Testis (tissue), 2 donors: ENCODE results near the gene GRK7.

Experiments used
- POLR2A ChIP-seq: fragments of 450-650 bp; IDR thresholded peaks from one replicate; pipeline ENCODE4 v1.6.1; 2017; ENCODE audit warnings: antibody characterized with exemption, mild to moderate bottlenecking, moderate library complexity
- TF ChIP-seq, protein P1 (sequence below), 3 experiments: fragments of 450-650 bp in 2 of 3; fragments of 200-600 bp in 1 of 3; sonication (generic) in 1 of 3; IDR thresholded peaks; one replicate each; pipeline ENCODE4 v1.5.1; 2016 to 2019; ENCODE audit warnings: antibody characterized with exemption in 3 of 3, mild to moderate bottlenecking in 2 of 3, moderate library complexity in 1 of 3

- TF ChIP-seq, protein P1, sequence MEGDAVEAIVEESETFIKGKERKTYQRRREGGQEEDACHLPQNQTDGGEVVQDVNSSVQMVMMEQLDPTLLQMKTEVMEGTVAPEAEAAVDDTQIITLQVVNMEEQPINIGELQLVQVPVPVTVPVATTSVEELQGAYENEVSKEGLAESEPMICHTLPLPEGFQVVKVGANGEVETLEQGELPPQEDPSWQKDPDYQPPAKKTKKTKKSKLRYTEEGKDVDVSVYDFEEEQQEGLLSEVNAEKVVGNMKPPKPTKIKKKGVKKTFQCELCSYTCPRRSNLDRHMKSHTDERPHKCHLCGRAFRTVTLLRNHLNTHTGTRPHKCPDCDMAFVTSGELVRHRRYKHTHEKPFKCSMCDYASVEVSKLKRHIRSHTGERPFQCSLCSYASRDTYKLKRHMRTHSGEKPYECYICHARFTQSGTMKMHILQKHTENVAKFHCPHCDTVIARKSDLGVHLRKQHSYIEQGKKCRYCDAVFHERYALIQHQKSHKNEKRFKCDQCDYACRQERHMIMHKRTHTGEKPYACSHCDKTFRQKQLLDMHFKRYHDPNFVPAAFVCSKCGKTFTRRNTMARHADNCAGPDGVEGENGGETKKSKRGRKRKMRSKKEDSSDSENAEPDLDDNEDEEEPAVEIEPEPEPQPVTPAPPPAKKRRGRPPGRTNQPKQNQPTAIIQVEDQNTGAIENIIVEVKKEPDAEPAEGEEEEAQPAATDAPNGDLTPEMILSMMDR (IDR thresholded peaks at IDR 0.05), result no peak
- no peak for TF ChIP-seq POLR2A
Observed at GRCh38 chr3:141767066-141767465, 3.9 kb downstream of the GRK7 start.
